Progenitor cell of endocrine pancreas (in vitro differentiated cells): ENCODE measurements around the gene FOXO1. TPM values are rescaled to one million over a fixed set of nuclear protein-coding genes. Genes with fewer than 3 reads are reported as not detected.

ENCODE experiments used
- DNase-seq: peaks from one replicate; pipeline ENCODE4 v3.0.0; 2021; ENCODE audit warnings: low spot score; ENCODE audit not compliant: unreplicated experiment
- H3K27ac Mint-ChIP-seq: 2 replicates; pipeline ENCODE4 v1.8.0; 2021; ENCODE audit warnings: mild to moderate bottlenecking, moderate library complexity, mixed read lengths
- H3K27me3 Mint-ChIP-seq: 2 replicates; pipeline ENCODE4 v1.8.0; 2021; ENCODE audit warnings: mixed read lengths
- H3K36me3 Mint-ChIP-seq: 2 replicates; pipeline ENCODE4 v1.8.0; 2022; ENCODE audit warnings: mixed read lengths; ENCODE audit not compliant: insufficient read depth
- H3K4me1 Mint-ChIP-seq: 2 replicates; pipeline ENCODE4 v1.8.0; 2021; ENCODE audit warnings: low read depth, mixed read lengths
- H3K4me3 Mint-ChIP-seq: 2 replicates; pipeline ENCODE4 v1.8.0; 2021; ENCODE audit warnings: low read depth, mild to moderate bottlenecking, moderate library complexity, mixed read lengths
- H3K9me3 Mint-ChIP-seq: 2 replicates; pipeline ENCODE4 v1.8.0; 2021; ENCODE audit warnings: low read depth, mixed read lengths
- CTCF ChIP-seq: fragments of 200-600 bp; sonication (generic); IDR thresholded peaks from one replicate; pipeline ENCODE4 v1.5.0; 2021; ENCODE audit warnings: antibody characterized with exemption, mild to moderate bottlenecking; ENCODE audit not compliant: unreplicated experiment
- total RNA-seq: library from RNA; stranded (reverse); gene quantifications from 2 replicates; pipeline ENCODE4 v1.2.1, GENCODE V29; 2021

FOXO1 gene
- total RNA-seq, 1 donor from 2014 or later = 15.7 TPM

DNA sequence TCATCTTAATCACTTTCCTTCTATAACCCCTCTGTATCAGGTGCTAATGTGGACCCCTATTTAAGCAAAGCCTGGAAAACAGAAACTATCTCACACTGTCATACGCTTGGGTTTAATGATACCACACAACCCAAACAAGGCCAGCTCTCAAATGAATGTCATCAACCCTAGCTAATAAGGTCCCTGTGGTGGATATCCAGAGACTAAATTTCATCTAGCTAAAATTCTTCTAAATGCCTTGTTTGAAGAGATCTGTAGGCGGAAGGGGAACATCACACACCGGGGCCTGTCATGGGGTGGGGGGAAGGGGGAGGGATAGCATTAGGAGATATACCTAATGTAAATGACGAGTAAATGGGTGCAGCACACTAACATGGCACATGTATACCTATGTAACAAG lies 95.5 kb downstream of the FOXO1 start:
- no peaks in the 10 kb centered on the region for H3K36me3 Mint-ChIP-seq
- H3K27me3 Mint-ChIP-seq = no peaks in the 10 kb centered on the region
- H3K27ac Mint-ChIP-seq = no peak overlapping the region
- no peaks in the 10 kb centered on the region for H3K9me3 Mint-ChIP-seq
- H3K4me1 Mint-ChIP-seq = peaks cover 6% of the 10 kb centered on the region
- no peak for TF ChIP-seq CTCF
- no peak for DNase-seq
- no peak overlapping the region for H3K4me3 Mint-ChIP-seq

- Mint-ChIP-seq H3K9me3 (no peaks in the 10 kb centered on the region), H3K27me3 (no peaks in the 10 kb centered on the region), H3K27ac (no peak overlapping the region), H3K36me3 (no peaks in the 10 kb centered on the region), H3K4me3 (no peak overlapping the region), H3K4me1 (peaks cover 17% of the 10 kb centered on the region)
- no peak for TF ChIP-seq CTCF
- no peak for DNase-seq
Measured at GRCh38 chr13:40569024-40569350, 97.5 kb downstream of the FOXO1 start.

- peaks cover 23% of the 10 kb centered on the region for H3K4me1 Mint-ChIP-seq
- no peaks in the 10 kb centered on the region for H3K9me3 Mint-ChIP-seq
- H3K27me3 Mint-ChIP-seq = no peaks in the 10 kb centered on the region
Measured at GRCh38 chr13:40568246-40569023, 98.0 kb downstream of the FOXO1 start.

DNA sequence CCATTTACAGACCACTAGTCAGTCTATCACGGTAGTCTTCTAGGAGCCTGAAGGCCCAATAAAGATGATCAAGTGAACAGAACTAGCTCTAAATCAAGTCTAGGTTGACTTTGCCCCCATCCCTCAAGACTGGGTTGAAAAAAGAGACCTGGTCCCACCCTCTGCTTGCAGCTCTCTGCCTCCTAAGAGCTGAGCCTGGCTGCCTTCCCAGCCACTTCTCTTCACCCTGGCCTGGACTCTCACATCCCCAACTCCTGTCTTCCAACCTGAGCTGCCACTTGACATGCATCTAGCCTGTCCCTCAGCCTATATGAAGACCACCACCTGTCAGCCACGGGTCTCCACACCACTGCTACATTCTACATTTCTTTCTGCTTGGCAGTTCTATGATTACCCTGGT lies 99.6 kb downstream of the FOXO1 start:
- Mint-ChIP-seq H3K4me1 (peaks cover 25% of the 10 kb centered on the region), H3K4me3 (no peak overlapping the region), H3K27me3 (no peaks in the 10 kb centered on the region), H3K27ac (no peak overlapping the region), H3K9me3 (no peaks in the 10 kb centered on the region), H3K36me3 (no peaks in the 10 kb centered on the region)
- DNase-seq = no peak
- no peak for TF ChIP-seq CTCF

More at GRCh38 chr13:40568246-40569023, 98.0 kb downstream of the FOXO1 start:
- DNase-seq = no peak
- TF ChIP-seq CTCF = no peak
- Mint-ChIP-seq H3K27ac (no peak overlapping the region), H3K36me3 (no peaks in the 10 kb centered on the region), H3K4me3 (no peak overlapping the region)

- Mint-ChIP-seq H3K4me1 (peaks cover 25% of the 10 kb centered on the region), H3K4me3 (no peak overlapping the region), H3K9me3 (peaks cover 1% of the 10 kb centered on the region), H3K27ac (peak overlapping the region; percentile 30), H3K36me3 (peaks cover 4% of the 10 kb centered on the region), H3K27me3 (no peaks in the 10 kb centered on the region)
- no peak for DNase-seq
- no peak for TF ChIP-seq CTCF
Measured at GRCh38 chr13:40565282-40566148, 100.9 kb downstream of the FOXO1 start.
